Tibial nerve (tissue), 4 donors: ENCODE measurements around the gene ACKR2. TPM values are rescaled to one million over a fixed set of nuclear protein-coding genes. Genes with fewer than 3 reads are reported as not detected.

ENCODE experiments used
- DNase-seq, 2 donors: peaks; one replicate each; pipeline ENCODE4 v3.0.0-alpha.2; 2019; ENCODE audit warnings: low spot score in 2 of 2
- H3K27ac ChIP-seq, 4 donors: fragments of 200-600 bp; sonication (generic) in 3 of 4; one replicate each; pipeline ENCODE4 v1.5.1; 2017 to 2019; ENCODE audit warnings: mild to moderate bottlenecking in 1 of 4
- H3K27me3 ChIP-seq, 2 donors: fragments of 200-600 bp; sonication (generic) in 1 of 2; one replicate each; pipeline versions ENCODE4 v1.5.1 to v1.6.0; 2017 to 2019
- H3K36me3 ChIP-seq, 3 donors: fragments of 200-600 bp; sonication (generic); one replicate each; pipeline ENCODE4 v1.5.1; 2018 to 2019
- H3K4me1 ChIP-seq, 4 donors: fragments of 200-600 bp; sonication (generic) in 3 of 4; one replicate each; pipeline ENCODE4 v1.5.1; 2017 to 2019
- H3K4me3 ChIP-seq, 4 donors: fragments of 200-600 bp; sonication (generic) in 3 of 4; one replicate each; pipeline ENCODE4 v1.5.1; 2017 to 2019; ENCODE audit warnings: mild to moderate bottlenecking in 1 of 4, moderate library complexity in 1 of 4
- H3K9me3 ChIP-seq, 4 donors: fragments of 200-600 bp; sonication (generic) in 3 of 4; one replicate each; pipeline ENCODE4 v1.5.1; 2017 to 2019
- CTCF ChIP-seq, 5 experiments: fragments of 200-600 bp in 3 of 5; fragments of 450-650 bp in 2 of 5; sonication (generic) in 3 of 5; IDR thresholded peaks; one replicate each; pipeline ENCODE4 v1.5.1; 2016 to 2019; ENCODE audit warnings: antibody characterized with exemption in 5 of 5, mild to moderate bottlenecking in 3 of 5, moderate library complexity in 2 of 5
- EP300 ChIP-seq, 2 donors: sonication (generic); formaldehyde crosslinking; IDR thresholded peaks; one replicate each; pipeline ENCODE4 v1.6.1; 2017; ENCODE audit warnings: antibody characterized with exemption in 2 of 2, mild to moderate bottlenecking in 1 of 2
- POLR2A ChIP-seq, 2 donors: fragments of 450-650 bp; IDR thresholded peaks; one replicate each; pipeline ENCODE4 v1.6.1; 2017; ENCODE audit warnings: antibody characterized with exemption in 2 of 2, mild to moderate bottlenecking in 2 of 2, moderate library complexity in 2 of 2
- WGBS, 2 donors: methylation state at CpG; one replicate each; pipeline ENCODE4 v1.1.5; 2018; 5-methylcytosine and 5-hydroxymethylcytosine counted together
- total RNA-seq, 4 donors: library from RNA; depleted of rRNA; stranded (reverse); fragments of >200 nt; gene quantifications; one replicate each; pipeline ENCODE4 v1.1.0, GENCODE V29; 2016

The ACKR2 gene
- total RNA-seq, 4 donors from 2014 or later = 25.2 to 59.0 (median 38.6) TPM

DNA sequence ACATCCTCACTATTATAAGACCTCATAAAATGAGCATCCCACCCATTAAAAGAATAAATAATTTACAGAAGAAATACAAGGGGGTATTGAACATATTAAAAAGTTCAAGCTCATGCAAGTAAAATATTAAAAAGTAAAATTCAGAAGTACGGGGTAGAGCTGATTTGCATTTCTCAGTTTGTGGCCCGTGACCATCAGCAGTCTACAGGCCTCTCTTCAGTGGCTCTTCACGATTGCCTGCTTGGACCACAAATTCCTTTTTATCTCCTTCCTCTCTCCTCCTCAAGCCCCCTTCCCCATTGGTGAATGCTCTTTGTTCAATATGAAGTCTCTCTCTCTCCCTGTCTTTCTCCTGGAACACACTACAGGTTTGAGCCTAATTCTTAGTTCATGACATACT is 47.3 kb downstream of the ACKR2 start:
- Histone ChIP-seq H3K27me3 (no peaks in the 10 kb centered on the region), H3K27ac (no peak overlapping the region), H3K36me3 (no peaks in the 10 kb centered on the region), H3K9me3 (peaks cover 0 to 14% (median 0%) of the 10 kb centered on the region in 4 donors), H3K4me3 (no peak overlapping the region), H3K4me1 (peaks cover 0 to 27% (median 10%) of the 10 kb centered on the region in 4 donors)
- TF ChIP-seq EP300 (IDR thresholded peaks at IDR 0.05) (no peak), CTCF (IDR thresholded peaks at IDR 0.05) (no peak), POLR2A (IDR thresholded peaks at IDR 0.05) (no peak)
- WGBS, 2 donors = 85 to 90% methylated on average over 3 of the region's 3 CpGs
- no peak for DNase-seq

GRCh38 chr3:42864321-42864950 is 55.2 kb downstream of the ACKR2 start:
- Histone ChIP-seq H3K4me1 (no peaks in the 10 kb centered on the region), H3K4me3 (no peak overlapping the region), H3K27ac (no peak overlapping the region), H3K36me3 (peaks cover 0 to 12% (median 0%) of the 10 kb centered on the region in 3 donors), H3K9me3 (peaks cover 0 to 21% (median 0%) of the 10 kb centered on the region in 4 donors), H3K27me3 (no peaks in the 10 kb centered on the region)
- WGBS, 2 donors = 92 to 95% methylated on average over 15 of the region's 15 CpGs
- no peak for DNase-seq
- no peak for TF ChIP-seq EP300 (IDR thresholded peaks at IDR 0.05)
- no peak for TF ChIP-seq CTCF (IDR thresholded peaks at IDR 0.05)
- TF ChIP-seq POLR2A (IDR thresholded peaks at IDR 0.05) = no peak

- no peak for TF ChIP-seq EP300 (IDR thresholded peaks at IDR 0.05)
- TF ChIP-seq CTCF (IDR thresholded peaks at IDR 0.05) = no peak
- no peak for TF ChIP-seq POLR2A (IDR thresholded peaks at IDR 0.05)
- H3K4me3 ChIP-seq = no peak overlapping the region
- H3K27ac ChIP-seq = no peak overlapping the region
- H3K36me3 ChIP-seq = peaks cover 0 to 12% (median 0%) of the 10 kb centered on the region in 3 donors
- H3K4me1 ChIP-seq = peaks cover 0 to 2% (median 0%) of the 10 kb centered on the region in 4 donors
- DNase-seq = no peak
- peaks cover 0 to 19% (median 0%) of the 10 kb centered on the region in 4 donors for H3K9me3 ChIP-seq
- no peaks in the 10 kb centered on the region for H3K27me3 ChIP-seq
- WGBS, 2 donors = 95 to 97% methylated on average over 8 of the region's 8 CpGs
Measured at GRCh38 chr3:42865256-42865655, 56.0 kb downstream of the ACKR2 start.

- H3K9me3 ChIP-seq = peaks cover 0 to 7% (median 0%) of the 10 kb centered on the region in 4 donors
- 90 to 91% methylated on average over 7 of the region's 7 CpGs for WGBS, 2 donors
- TF ChIP-seq POLR2A (IDR thresholded peaks at IDR 0.05) = no peak
- TF ChIP-seq EP300 (IDR thresholded peaks at IDR 0.05) = no peak
- no peak for TF ChIP-seq CTCF (IDR thresholded peaks at IDR 0.05)
- H3K4me3 ChIP-seq = no peak overlapping the region
- H3K36me3 ChIP-seq = peaks cover 0 to 12% (median 0%) of the 10 kb centered on the region in 3 donors
- peaks cover 0 to 14% (median 0%) of the 10 kb centered on the region in 4 donors for H3K4me1 ChIP-seq
- no peak for DNase-seq
- no peak overlapping the region for H3K27ac ChIP-seq
- no peaks in the 10 kb centered on the region for H3K27me3 ChIP-seq
Measured at GRCh38 chr3:42867138-42867537, 57.9 kb downstream of the ACKR2 start.

DNA sequence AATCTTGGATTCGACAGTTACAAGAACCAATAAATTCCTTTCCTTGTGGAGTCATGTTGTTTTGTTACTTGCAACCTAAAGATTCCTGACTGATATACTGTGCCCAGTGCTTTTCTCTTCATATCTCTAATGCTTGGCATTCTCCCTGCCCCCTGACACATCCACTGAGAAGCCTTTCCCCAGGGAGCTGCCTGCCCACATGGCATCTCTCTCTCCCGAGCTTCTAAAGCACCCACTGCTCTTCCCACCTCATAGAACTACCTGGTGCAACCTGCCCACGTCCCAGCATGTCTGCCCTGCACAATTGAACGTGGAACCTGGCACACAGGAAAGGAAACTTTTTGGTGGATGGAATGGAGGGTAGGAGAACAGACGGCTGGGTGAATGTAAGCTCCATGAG is 59.6 kb downstream of the ACKR2 start:
- H3K4me1 ChIP-seq = peaks cover 0 to 21% (median 0%) of the 10 kb centered on the region in 4 donors
- H3K27me3 ChIP-seq = no peaks in the 10 kb centered on the region
- TF ChIP-seq CTCF (IDR thresholded peaks at IDR 0.05) (no peak), POLR2A (IDR thresholded peaks at IDR 0.05) (no peak), EP300 (IDR thresholded peaks at IDR 0.05) (no peak)
- no peak for DNase-seq
- H3K27ac ChIP-seq = no peak overlapping the region
- 76 to 78% methylated on average over 5 of the region's 5 CpGs for WGBS, 2 donors
- H3K4me3 ChIP-seq = no peak overlapping the region
- H3K9me3 ChIP-seq = no peaks in the 10 kb centered on the region
- H3K36me3 ChIP-seq = peaks cover 0 to 12% (median 0%) of the 10 kb centered on the region in 3 donors
